Stimulated activated CD4-positive, alpha-beta T cell treated with anti-CD3 and anti-CD28 coated beads, Interleukin-12 subunit alpha, Interleukin-12 subunit beta, amount 100 ng/mL, for 4 hours (primary cell): Measurements from ENCODE around the gene RANBP2.
"Not testable (repeated sequence)": the region's sequence is repeated elsewhere in the genome, so short reads cannot be mapped to it uniquely, and the experiment has no call there.

Experiments
- DNase-seq: peaks from one replicate; pipeline ENCODE4 v3.0.0-alpha.2; 2020

The RANBP2 gene

DNA sequence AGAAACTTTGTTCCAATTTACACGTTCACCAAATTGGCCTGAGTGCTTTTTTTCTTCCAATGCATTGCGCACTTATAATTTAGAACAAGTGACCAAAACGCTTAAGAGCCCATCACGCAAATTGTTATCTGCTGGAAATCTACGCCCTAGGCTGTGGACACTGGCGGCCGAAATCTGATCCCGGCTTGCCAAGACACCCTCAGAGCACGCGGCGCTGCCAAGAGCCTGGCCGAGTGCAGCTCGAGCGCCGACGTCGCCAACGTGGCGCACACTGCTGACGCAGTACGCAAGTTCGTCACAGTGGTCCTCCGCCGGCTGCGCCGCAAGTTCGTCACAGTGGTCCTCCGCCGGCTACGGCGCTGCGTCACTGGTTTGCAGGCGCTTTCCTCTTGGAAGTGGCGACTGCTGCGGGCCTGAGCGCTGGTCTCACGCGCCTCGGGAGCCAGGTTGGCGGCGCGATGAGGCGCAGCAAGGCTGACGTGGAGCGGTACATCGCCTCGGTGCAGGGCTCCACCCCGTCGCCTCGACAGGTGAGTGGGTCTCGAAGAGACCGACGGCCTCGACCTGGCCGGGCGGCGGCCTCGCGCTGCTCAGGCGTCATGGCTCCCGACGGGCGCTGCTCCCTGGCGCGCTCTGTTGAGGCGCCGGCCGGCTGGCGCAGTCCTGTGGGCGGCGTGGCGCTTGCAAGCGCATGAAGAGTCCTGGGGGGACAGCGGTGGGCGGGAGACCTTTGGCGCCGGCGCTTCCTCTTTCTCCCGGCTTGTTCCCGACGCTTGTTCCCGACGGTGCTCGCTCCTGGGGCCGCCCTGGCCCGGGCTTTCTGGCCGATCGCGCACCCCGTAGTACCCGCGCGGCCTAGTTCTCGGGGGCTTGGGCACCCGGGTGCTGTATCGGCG lies at the start of gene RANBP2:
TSS of gene RANBP2 (plus strand) at position 334 of the 896 bp plus-strand sequence. CDS start at position 459, 125 bp downstream.
- peak; percentile 90 for DNase-seq

GRCh38 chr2:108670282-108670681 lies 49.0 kb upstream of the RANBP2 start:
- DNase-seq: not testable (repeated sequence)

GRCh38 chr2:108672200-108672805 lies 47.0 kb upstream of the RANBP2 start:
- DNase-seq: not testable (repeated sequence)

DNA sequence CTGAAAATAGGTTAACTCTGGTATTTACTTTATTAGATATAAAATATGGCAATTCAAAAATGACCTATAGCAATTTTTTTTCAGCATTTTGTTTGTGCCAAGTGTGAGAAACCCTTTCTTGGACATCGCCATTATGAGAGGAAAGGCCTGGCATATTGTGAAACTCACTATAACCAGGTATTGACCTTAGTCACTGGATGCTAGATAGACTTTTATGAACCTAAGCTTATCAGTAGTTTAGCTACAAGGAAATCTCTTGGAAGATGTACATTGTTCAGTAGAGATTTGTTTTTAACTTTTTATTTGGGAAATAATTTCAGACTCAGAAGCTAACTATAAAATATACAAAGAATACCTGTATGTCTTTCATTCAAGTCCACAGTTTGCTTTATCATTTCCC lies 42.8 kb upstream of the RANBP2 start:
- DNase-seq: not testable (repeated sequence)

GRCh38 chr2:108677239-108677744 lies 42.0 kb upstream of the RANBP2 start:
- DNase-seq: not testable (repeated sequence)

- not testable (repeated sequence) for DNase-seq
Observed at GRCh38 chr2:108678198-108678651, 41.1 kb upstream of the RANBP2 start.

DNA sequence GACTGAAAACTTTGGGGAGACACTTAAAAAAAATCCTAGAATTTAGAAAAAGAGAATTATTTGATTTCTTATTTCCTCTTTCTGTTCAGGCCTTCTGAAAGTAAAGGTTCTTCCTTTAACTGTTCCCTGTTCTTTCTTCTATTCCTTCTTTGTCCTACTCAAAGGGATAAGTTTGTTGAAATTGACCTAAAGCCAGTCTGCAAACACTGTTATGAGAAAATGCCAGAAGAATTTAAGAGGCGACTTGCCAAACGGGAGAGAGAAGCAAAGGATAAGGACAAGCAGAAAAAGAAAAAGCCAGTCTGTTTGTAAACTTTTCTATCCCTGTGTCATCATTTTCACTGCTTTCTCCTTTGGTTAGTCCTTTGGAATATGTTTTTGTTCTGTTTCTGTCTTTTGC lies 38.5 kb upstream of the RANBP2 start:
- not testable (repeated sequence) for DNase-seq

GRCh38 chr2:108688818-108689756 lies 30.2 kb upstream of the RANBP2 start:
- DNase-seq: not testable (repeated sequence)

GRCh38 chr2:108690001-108690400 lies 29.3 kb upstream of the RANBP2 start:
- not testable (repeated sequence) for DNase-seq

DNA sequence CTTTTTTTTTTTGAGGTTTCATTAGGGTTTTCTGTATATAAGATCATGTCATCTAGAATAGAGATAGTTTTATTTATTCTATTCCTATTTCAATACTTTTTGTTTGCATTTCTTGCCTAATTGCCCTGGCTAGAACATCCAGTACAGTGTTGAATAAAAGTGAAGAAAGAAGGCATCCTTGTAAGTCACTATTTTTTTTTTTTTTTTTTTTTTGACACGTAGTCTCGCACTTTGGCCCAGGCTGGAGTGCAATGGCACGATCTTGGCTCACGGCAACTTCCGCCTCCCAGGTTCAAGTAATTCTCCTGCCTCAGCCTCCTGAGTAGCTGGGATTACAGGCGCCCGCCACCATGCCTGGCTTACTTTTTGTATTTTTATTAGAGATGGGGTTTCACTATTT lies 27.8 kb upstream of the RANBP2 start:
- DNase-seq: no peak

GRCh38 chr2:108701208-108701607 lies 18.1 kb upstream of the RANBP2 start:
- DNase-seq: no peak

GRCh38 chr2:108701806-108702205 lies 17.5 kb upstream of the RANBP2 start:
- no peak for DNase-seq

DNA sequence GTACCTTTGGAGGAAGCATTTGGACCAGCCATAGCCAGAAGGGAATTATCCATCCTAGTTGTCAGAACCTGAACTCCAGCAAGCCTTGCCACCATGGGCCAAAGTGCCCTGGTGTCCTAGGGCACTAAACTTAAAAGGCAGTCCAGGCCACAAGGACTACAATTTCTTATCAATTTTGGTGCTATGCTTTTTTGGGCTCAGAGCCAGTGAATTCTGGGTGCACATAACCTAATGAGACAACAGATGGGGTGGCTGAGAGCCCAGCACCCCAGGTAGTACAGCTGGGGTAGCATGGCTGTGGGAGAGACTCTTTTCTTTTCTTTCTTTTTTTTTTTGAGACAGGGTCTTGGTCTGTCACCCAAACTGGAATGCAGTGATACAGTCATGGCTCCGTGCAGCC lies 14.4 kb upstream of the RANBP2 start:
- DNase-seq: no peak

DNA sequence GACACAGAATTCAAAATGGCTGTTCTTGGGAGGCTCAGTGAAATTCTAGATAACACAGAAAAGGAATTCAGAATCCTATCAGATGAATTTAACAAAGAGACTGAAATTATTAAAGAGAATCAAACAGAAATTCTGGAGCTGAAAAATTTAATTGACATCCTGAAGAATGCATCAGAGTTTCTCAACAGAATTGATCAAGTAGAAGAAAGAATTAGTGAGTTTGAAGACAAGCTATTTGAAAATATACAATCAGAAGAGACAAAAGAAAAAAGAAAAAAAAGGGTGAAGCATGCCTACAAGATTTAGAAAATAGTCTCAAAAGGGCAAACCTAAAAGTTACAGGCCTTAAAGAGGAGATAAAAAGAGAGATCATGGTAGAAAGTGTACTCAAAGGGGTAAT lies 12.0 kb upstream of the RANBP2 start:
- no peak for DNase-seq

- not testable (repeated sequence) for DNase-seq
Observed at GRCh38 chr2:108716971-108717370, 2.3 kb upstream of the RANBP2 start.

- not testable (repeated sequence) for DNase-seq
Observed at GRCh38 chr2:108726048-108726447, 6.8 kb downstream of the RANBP2 start.

GRCh38 chr2:108734656-108735055 lies 15.4 kb downstream of the RANBP2 start:
- DNase-seq: not testable (repeated sequence)

GRCh38 chr2:108757973-108758372 lies 38.7 kb downstream of the RANBP2 start:
- not testable (repeated sequence) for DNase-seq

GRCh38 chr2:108762618-108763017 lies 43.3 kb downstream of the RANBP2 start:
- DNase-seq: not testable (repeated sequence)

DNA sequence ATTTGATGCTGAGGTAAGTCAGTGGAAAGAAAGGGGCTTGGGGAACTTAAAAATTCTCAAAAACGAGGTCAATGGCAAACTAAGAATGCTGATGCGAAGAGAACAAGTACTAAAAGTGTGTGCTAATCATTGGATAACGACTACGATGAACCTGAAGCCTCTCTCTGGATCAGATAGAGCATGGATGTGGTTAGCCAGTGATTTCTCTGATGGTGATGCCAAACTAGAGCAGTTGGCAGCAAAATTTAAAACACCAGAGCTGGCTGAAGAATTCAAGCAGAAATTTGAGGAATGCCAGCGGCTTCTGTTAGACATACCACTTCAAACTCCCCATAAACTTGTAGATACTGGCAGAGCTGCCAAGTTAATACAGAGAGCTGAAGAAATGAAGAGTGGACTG lies 47.4 kb downstream of the RANBP2 start:
- not testable (repeated sequence) for DNase-seq

DNA sequence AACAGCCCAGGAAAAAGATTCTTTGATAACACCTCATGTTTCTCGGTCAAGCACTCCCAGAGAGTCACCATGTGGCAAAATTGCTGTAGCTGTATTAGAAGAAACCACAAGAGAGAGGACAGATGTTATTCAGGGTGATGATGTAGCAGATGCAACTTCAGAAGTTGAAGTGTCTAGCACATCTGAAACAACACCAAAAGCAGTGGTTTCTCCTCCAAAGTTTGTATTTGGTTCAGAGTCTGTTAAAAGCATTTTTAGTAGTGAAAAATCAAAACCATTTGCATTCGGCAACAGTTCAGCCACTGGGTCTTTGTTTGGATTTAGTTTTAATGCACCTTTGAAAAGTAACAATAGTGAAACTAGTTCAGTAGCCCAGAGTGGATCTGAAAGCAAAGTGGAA lies 48.6 kb downstream of the RANBP2 start:
- DNase-seq: not testable (repeated sequence)

- no peak for DNase-seq
Observed at GRCh38 chr2:108776475-108776874, 57.2 kb downstream of the RANBP2 start.

DNA sequence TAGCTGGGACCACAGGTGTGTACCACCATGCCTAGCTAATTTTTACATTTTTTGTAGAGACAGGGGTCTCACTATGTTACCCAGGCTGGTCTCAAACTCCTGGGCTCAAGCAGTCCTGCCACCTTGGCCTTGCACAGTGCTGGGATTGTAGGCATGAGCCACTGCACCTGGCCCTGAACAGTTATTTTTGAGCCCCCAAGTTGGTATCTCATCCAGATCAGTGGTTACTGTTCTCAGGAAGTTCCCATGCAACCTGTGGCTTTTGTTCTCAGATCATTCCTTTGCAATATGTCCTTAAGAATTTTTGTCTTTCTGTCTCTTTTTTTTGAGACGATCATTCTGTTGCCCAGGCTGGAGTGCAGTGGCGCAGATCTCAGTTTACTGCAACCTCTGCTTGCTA lies 59.6 kb downstream of the RANBP2 start:
- no peak for DNase-seq
